Lung microvascular endothelial cell (primary cell): ENCODE measurements around the gene AGBL3. TPM values are rescaled to one million over a fixed set of nuclear protein-coding genes. Genes with fewer than 3 reads are reported as not detected.
A peak's percentile ranks its signal among the peaks of the same experiment; 100 is the strongest.
"Not testable (repeated sequence)": the region's sequence is repeated elsewhere in the genome, so short reads cannot be mapped to it uniquely, and the experiment has no call there.

Source experiments
- DNase-seq, 2 donors: peaks; one replicate each; pipeline versions ENCODE4 v3.0.0 to v3.0.0-alpha.2; 2010; ENCODE audit warnings: low read depth in 2 of 2
- total RNA-seq: library from RNA; depleted of rRNA; stranded (reverse); fragments of >200 nt; gene quantifications from 2 replicates; pipeline ENCODE4 v1.2.1, GENCODE V29; 2014

The AGBL3 gene
- total RNA-seq, 1 donor from 2014 or later = 0.99 TPM

DNA sequence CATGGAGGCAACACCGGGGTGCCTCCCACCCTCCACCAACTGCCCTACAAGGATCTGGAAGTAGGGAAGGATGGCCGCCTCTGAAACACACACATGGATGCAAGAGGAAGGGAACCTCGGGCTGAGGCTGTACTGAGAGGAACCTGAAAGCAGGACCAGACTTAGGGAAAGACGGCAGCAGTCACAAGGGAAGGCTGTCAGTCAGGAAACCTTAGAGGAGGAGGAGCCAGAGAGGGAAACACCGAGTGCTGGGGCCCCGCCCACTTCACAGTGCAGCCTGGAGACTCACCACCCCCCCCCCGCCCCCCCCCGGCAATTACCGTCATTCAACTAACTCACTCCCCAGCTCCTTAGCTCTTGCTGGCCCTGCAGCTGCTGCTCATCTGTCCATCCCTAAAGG is 181.7 kb downstream of the AGBL3 start:
- peak; percentile 36 to 48 for DNase-seq

DNA sequence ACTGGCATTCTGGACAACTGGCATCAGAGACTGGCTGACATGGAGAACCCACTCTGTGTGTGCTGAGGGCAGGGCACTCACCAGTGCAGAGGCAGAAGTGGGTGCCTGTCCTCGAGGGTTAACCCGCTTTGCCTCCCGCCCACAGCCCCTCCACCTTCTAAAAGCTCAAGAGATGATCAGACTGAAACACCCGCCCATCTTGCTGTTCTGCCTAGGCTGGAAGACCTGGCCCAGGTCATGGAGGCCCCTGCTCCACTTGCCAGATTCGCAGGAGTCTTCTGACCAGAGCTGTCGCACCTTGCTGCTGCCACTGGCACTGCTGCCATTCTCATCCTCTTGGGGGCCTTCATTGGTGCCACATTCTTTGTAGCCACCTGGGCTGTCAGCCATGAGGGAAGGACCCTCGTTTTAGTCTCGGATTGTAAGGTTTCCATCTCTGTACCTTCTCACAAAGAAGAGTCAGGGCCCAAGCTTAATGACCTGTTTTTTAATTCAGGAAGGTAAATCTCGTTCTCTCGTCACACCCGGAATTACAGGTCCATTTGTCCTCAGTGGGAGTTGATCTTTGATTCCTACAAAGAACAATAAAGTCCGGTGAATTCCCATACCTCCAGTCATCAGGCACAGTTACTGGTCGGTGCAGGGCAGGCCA is 182.3 kb downstream of the AGBL3 start:
- no peak for DNase-seq

DNA sequence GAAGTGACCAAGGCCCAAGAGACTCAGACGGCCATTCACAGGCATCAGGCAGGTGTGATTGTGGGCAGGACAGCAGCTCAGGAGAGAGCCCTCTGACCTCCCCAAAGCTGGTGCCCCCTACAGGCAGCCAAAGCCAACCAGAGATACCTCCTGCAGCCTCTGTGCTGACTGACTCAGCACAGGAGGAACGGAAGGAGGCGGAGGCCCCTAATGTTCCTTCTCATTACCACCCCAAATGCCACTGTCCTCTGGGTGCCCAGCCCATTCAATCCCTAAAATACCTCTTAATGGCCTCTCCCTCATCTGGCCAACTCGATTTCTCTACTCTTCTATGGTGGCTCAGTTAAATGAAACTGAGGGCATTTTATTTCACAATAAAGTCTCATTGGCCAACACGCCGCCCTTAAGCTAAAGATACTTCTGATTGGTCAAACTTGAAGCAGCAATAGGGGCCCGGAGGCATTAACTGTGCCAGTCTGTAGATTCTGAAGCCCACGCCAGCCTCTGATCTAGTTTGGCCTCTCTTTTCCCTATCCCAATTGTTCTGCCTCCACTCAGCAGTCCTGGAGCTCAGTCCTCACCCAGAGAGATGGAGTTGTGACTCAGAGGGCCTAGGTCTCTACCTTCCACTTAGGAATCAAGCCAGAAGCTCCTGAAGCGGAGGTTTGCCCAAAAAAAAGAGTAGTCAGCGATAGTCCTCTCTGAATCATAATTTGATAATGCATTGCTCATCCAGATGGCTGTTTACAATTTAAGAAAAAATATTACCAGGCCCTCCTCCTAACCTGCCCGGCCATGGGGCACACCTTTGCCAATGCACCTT is 183.0 kb downstream of the AGBL3 start:
- peak; percentile 42 to 47 for DNase-seq

DNA sequence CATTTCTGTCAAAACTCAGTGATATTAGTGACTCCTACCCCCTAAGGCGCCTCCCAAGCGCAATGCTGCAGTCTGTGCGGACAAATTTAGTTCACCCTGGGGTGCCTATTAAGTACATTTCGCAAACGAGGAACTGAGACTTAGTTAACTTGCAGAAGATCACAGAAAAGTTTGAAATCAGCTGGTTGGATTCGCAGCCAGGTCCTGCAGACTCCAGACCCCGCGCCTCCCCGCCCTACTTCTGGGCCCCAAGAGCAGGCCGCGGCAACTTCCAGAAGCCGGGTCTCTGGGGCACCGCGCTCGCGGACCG is 183.6 kb downstream of the AGBL3 start:
- no peak for DNase-seq

DNA sequence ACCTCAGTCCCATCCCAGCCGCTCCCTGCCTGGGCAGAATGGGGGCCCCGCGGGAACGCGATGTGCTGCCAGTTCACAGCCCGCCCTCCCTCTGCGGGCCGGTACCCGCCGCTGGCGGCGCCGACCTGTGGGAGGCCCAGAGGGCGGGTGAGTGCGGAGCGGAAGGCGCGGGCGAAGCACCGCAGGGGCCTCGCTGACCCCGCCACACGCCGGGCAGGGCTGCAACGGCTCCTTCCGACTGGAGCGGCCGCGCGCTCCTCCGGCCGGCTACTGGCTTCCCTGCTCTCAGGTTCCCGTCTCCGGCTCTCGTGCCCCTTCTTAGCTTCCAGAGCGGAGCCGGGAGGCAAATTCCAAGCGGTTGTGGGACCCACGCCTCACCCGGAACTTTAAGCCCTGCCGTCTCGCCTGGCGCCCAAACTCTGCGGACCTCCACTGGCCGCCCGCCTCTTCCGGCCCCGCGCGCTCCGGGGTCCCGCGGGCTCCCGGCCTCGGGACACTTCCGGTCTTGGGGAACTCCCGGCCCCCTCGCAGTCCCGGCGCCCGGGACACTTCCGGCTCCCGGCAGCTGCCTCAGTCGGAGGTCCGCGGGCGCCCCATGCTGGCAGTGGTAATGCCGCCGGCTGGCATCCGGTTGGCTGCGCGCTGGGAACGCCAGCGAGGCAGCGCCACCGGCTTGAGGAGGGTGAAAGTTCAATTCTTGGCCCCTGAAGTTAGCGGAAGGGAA is 184.1 kb downstream of the AGBL3 start, which contains the start of gene CYREN:
TSS of gene CYREN (minus strand) at position 434 of the 724 bp plus-strand sequence. CDS start 1,785 bp downstream, outside the sequence.
- peak; percentile 94 for DNase-seq

DNA sequence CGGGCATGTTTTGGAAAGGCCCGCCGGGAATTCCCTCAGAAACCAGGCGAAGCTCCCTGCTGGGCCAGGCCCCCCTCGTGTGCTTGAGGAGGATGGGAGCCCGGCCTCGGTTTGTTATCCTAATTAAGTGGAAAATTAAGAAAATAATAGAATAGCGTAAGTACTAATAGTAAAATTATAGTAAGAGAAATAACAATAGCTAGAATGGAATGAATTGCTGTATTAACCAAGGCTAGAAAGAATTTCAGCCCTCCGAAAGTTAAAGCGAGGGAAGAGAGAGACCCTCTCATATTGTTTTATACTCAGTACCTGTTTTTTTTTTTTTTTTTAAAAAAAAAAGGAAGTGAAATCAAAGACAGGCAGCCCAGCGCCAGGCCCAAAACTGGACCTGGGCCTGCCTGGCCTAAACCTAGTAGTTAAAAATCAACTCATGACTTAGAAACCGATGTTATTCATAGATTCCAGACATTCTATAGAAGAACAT is 184.7 kb downstream of the AGBL3 start:
- DNase-seq = not testable (repeated sequence)

DNA sequence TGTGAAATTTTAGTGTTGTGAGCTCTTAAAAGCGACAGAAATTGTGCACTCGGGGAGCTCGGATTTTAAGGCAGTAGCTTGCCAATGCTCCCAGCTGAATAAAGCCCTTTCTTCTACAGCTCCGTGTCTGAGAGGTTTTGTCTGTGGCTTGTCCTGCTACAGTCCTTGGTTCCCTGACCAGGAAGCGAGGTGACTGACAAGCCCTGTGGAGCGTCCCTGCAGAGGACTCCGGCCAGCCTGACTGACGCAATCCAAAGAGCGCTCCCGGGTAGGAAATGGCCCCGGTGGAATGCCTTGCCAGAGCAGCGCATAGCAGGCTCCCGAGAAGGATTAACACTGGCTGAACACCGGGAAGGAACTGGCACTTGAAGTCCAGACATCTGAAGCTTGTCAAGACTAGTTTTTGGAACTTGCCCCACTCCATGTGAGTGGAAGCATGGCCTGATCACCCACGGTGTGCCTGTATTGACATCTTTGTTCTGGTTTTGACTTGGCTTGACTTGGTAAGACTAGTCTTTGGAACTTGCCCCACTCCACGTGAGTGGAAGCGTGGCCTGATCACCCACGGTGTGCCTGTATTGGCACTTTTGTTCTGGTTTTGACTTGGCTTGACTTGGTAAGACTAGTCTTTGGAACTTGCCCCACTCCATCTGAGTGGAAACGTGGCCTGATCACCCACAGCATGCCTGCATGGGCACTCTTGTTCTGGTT is 185.4 kb downstream of the AGBL3 start:
- DNase-seq = peak; percentile 50 to 51

DNA sequence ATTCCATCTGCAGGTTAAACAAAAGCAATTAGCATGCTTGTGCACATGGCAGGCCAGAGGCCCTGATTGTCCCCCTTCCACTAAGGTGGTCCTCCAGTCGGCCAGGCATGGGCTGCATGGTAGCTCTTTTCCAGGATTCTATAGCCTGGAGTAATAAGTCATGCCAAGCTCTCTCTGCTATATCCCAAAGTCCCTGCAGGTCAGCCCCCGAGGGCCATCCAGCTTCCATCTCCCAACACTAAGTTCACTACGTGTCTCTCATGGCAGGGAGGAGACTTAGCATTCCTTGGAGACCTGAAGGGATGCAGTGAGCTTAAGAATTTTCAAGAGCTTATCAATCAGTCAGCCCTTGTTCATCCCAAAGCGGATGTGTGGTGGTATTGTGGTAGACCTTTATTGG is 187.6 kb downstream of the AGBL3 start:
- not testable (repeated sequence) for DNase-seq

DNA sequence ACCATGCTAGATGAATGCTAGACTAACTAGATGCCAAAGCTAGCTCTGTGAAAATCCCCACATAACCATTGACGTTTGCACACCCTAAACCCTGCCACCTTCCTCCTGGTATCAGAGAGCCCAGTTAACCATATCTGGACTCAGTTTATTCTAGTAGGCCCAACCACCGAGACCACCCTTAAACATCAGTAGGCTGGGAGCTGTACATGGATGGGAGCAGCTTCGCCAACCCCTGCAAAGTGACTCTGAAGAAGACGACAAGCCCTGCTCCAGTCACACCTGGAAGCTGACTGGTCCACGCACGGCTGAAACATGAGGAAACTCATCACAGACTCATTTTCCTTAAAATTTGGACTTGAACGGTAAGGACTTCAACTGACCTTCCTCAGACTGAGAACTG is 188.6 kb downstream of the AGBL3 start:
- no peak for DNase-seq

DNA sequence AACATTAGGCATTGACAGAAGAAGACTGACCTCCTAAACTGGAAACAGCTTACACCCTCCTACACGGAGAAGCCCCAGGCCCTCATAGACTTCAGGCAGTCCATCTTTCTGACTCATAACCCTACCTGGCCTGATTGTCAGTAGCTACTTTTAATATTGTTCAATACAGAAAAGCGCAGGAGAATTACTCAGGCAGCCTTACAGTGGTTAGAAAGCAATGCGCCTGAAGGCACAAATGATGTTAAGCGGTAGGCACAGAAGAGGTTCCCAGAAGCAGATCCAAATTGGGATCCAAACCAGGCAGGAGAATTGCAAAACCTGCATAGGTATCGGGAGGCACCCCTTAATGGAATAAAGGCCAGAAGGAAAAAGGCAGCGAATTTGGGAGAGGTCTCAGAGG is 189.6 kb downstream of the AGBL3 start:
- no peak for DNase-seq

DNA sequence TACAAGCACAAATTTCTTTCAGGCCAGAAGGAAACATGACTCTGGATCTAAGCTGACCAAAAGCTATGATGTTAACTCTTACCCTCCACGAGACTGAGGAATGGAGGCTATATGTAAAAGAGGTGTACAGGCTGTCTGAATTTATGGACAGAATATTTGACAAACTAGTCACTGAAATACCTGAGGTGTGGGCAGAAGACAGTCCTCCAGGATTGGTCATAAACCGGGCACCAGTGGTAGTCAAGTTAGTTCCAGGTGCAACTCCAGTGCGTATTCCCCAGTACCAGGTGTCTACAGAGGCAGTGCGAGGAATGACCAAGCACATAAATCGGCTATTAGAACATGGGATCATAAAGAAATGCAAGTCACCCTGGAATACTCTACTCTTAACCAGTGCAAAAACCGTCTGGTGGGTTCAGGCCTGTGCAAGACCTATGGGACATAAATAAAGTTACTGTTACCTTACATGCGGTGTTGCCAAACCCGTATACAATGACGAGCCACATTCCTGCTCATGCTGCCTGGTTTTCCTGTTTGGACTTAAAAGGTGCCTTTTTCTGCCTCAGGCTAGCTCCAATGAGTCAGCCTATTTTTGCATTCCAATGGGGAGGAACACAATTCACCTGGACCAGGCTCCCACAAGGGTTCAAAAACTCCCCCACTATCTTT is 190.9 kb downstream of the AGBL3 start:
- no peak for DNase-seq

DNA sequence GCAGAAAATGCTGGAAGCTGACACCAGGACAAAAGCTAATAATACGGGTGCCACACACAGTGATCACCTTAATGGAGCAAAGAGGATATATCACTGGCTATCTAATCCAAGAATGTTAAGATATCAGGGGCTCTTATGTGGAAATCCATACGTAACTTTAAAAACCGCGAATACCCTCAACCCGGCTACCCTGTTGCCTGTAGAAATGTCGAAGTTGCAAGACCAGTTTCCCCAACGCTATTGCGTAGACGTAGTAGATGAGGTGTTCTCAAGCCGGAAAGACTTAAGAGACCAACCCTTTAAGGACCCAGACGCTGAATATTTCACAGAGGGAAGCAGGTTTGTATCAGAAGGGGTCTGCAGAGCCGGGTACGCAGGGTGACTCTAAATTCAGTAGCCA is 192.1 kb downstream of the AGBL3 start:
- DNase-seq = no peak

DNA sequence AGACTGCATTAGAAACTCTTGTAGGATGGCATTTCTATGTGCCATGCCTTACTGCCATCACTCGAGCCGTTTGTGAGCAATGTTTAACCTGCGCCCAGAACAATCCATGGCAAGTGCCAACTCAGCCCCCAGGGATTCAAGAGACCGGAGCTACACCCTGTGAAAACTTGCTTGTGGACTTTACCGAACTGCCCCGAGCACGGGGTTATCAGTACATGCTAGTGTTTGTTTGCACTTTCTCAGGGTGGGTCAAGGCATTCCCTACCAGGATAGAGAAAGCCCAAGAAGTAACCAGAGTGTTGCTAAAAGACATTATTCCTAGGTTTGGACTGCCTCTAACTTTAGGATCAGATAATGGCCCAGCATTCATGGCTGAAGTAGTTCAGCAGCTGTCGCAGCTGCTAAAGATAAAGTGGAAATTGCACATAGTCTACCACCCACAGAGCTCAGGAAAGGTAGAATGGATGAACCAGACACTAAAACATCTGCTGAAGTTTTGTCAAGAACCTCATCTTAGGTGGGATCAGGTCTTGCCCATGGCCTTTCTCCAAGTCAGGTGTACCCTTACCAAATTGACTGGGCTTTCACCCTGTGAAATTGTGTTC is 193.1 kb downstream of the AGBL3 start:
- DNase-seq = no peak

DNA sequence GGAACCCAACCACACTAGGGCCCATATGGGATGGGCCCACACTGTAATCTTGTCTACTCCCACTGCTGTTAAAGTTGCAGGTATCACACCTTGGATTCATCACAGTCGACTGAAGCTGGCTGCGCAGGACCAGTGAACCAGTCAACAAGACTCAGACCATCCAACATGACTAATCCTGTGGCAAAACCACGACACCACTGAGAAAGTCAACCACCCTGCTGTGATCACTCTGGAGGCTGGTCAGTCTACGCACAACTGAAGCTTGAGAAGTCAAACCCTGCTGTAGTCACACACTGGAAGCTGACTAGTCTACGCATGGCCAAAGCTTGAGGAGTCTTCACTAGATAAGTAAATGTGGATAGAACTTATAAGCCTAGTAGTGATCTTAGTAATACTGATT is 193.8 kb downstream of the AGBL3 start:
- no peak for DNase-seq

DNA sequence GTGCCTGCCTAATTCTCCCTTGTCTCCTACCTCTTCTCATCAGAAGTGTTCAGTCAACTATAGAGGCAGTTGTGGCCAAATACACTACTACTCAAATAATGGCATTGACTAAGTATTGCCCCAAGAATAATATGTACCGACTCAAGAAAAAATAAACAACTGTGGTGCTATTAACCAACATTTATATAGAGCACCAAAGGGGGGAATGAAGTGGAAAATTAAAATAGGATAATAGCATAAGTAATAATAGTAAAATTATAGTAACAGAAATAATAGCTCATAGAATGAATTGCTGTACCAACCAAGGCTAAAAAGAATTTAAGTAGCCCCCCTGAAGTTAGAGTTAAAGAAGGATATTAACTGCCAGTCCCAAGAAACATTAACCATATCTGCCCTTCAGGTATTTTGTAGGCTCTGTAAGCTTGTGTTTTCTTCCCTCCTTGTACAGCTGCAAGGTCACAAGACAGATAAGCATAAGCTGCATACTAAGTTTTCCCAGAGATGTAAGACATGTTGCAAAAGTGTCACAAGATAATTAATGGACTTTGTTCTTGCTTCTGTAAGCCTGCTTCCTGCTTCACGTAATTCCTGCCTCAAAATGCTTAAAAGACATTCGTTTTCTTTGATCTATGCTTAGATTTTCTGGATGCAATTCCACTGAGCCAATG is 195.1 kb downstream of the AGBL3 start:
- no peak for DNase-seq

DNA sequence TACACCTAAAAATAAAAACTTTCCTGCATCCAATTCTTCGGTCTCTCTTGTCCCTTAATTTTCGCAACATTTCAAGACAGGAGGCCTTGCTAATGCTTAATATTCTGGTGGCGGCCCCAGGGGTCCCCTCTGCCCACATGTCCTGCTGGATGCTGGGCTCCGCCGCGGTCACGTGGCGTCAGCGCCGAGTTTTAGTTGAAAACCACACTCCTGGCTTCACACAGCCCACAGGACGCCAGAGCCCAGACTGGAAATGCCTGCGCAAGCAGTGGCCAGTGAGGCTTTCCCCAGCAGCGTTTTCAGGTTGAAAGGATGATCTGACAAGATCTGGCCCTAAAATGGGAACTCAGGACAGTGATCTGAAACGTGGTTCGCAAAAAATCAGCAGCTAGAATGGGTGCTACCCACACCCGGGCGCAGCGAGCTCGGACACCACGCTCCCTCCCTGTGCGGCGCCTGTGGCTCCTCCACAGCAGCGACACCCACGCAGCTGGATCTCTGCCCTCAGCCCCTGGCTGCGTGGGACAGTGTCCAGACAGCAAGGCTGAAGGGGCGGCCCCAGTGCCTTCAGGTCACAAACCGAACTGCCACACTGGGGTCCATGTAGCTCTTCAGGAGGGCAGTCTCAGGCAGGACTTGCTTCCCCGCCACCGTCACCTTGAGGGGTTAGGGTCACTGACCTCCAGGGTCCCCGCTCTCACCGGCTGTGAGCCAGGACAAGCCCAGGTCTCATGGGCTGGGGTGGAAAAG is 195.8 kb downstream of the AGBL3 start:
- DNase-seq = no peak

DNA sequence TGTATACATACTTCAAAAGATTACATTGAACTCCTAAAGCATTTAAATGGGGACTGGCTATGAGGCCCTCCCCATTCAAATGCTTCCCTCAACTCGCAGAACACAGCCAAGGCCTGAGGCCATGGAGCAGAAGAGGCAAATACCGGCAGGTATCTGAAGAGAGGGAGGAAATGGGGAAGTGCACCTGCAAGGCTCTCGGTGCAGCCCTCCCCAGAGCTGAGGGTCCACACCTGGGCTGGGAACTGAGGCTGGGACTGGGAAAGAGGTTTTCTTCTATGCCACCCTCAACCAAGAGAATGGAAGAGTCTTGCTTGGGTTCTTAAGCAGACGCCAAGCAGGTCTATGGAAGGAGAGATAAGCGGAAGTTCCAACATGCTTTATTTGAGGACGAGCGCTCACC is 197.2 kb downstream of the AGBL3 start:
- DNase-seq = no peak

DNA sequence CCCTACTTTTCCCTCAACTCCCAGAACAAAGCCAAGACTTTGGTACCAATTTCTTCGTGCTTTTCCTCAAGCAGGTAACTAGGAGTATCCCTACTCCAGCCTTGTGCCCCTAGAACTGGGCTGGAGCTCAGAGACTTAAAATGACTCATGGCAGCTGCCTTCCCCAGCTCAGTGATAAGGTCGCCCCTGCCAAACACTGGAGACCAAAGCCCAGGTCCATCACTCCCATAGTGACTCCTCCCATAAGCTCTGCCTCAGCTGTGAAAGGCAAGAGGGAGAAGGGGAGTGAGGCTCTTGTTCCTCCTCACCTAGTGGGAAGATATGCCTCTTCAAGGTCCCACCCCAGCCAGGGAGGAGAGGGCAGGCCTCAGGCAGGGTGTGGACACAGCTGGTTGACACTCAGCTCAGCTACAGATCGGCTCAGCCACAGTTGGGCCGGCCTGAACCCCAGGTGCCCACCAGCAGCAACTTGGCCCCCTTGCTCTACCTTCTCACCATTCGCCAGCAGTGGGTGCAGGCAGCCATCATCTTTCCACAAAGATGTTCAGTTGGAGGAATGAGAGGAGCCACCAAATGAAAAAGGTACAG is 198.0 kb downstream of the AGBL3 start:
- no peak for DNase-seq
